NB4 (cell line): ENCODE results near the gene SLC4A1.

ENCODE experiments used
- DNase-seq: peaks from one replicate; pipeline ENCODE4 v3.0.0; 2010; ENCODE audit warnings: low read depth
- H3K4me3 ChIP-seq: one replicate; pipeline ENCODE4 v1.5.1; 2011; ENCODE audit warnings: mild to moderate bottlenecking, low read depth, low read length, moderate library complexity
- MYC ChIP-seq: IDR thresholded peaks from 2 replicates; pipeline ENCODE4 v1.6.1; 2011; ENCODE audit warnings: low read depth, low read length
- POLR2A ChIP-seq: IDR thresholded peaks from 2 replicates; pipeline ENCODE4 v1.6.1; 2011; ENCODE audit warnings: mild to moderate bottlenecking; ENCODE audit not compliant: insufficient read length; ENCODE audit errors: extremely low read depth
- TF ChIP-seq, protein P1 (sequence below): IDR thresholded peaks from one replicate; pipeline ENCODE4 v1.5.1; 2012; ENCODE audit warnings: low read depth, low read length
- TF ChIP-seq, protein P2 (sequence below): IDR thresholded peaks from 2 replicates; pipeline ENCODE4 v1.6.1; 2011; ENCODE audit warnings: low read depth, low read length

Gene SLC4A1

DNA sequence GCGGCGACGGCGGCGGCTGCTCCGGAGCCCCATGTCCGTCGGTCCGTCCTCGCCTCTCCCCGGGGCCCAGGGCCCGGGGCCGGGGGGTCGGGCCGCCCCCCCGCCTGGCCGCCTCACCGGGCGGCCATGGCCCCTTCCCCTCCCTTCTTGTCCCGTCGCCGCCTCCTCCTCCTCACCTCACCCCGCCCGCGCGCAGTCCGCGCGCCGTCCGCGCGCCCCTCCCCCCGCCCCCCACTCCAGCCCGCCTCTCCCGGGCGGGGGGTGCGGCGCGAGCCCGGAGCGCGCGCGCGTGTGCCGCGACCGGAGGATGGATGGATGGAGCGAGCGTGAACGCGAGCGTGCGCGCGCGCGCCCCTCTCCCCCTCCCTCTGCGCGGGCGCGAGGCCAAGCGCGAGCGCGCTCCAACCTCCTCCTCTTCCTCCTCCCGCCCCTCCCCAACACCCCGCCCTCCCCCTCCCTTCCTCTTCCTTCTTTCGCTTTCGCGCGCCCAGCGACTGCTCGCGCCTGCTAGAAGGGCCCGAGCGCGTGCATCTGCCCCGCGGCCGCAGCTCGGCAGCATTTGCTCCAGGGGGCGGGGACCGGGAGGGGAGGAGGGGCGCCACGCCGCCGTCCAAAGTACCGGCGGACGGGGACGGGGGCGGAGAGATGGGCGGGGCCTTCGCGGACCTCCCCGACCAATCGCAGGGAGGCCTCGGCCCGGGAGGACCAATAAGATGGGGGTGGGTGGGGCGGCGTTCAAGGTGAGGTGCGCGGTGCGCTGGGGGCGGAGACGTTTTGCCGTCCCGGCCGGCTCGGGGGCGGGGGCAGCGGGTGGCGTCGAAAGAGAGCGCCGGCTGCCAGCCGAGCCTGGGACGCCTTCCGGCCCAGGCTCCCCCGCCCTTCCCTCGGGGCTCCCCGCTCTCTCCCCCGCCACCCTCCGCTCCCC is 68.1 kb downstream of the SLC4A1 start, which contains the start of gene ATXN7L3:
ATXN7L3 (minus strand) TSS at position 332 of the 925 bp plus-strand sequence. CDS start 1,814 bp downstream, outside the sequence.
- TF ChIP-seq, protein P1, sequence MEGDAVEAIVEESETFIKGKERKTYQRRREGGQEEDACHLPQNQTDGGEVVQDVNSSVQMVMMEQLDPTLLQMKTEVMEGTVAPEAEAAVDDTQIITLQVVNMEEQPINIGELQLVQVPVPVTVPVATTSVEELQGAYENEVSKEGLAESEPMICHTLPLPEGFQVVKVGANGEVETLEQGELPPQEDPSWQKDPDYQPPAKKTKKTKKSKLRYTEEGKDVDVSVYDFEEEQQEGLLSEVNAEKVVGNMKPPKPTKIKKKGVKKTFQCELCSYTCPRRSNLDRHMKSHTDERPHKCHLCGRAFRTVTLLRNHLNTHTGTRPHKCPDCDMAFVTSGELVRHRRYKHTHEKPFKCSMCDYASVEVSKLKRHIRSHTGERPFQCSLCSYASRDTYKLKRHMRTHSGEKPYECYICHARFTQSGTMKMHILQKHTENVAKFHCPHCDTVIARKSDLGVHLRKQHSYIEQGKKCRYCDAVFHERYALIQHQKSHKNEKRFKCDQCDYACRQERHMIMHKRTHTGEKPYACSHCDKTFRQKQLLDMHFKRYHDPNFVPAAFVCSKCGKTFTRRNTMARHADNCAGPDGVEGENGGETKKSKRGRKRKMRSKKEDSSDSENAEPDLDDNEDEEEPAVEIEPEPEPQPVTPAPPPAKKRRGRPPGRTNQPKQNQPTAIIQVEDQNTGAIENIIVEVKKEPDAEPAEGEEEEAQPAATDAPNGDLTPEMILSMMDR: no peak
- TF ChIP-seq, protein P2, sequence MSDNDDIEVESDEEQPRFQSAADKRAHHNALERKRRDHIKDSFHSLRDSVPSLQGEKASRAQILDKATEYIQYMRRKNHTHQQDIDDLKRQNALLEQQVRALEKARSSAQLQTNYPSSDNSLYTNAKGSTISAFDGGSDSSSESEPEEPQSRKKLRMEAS: peak; percentile 57
- TF ChIP-seq POLR2A: no peak
- peak; percentile 65 for TF ChIP-seq MYC
- peak within 1 kb of the TSS; percentile 78 for H3K4me3 ChIP-seq
- DNase-seq: peak; percentile 99

DNA sequence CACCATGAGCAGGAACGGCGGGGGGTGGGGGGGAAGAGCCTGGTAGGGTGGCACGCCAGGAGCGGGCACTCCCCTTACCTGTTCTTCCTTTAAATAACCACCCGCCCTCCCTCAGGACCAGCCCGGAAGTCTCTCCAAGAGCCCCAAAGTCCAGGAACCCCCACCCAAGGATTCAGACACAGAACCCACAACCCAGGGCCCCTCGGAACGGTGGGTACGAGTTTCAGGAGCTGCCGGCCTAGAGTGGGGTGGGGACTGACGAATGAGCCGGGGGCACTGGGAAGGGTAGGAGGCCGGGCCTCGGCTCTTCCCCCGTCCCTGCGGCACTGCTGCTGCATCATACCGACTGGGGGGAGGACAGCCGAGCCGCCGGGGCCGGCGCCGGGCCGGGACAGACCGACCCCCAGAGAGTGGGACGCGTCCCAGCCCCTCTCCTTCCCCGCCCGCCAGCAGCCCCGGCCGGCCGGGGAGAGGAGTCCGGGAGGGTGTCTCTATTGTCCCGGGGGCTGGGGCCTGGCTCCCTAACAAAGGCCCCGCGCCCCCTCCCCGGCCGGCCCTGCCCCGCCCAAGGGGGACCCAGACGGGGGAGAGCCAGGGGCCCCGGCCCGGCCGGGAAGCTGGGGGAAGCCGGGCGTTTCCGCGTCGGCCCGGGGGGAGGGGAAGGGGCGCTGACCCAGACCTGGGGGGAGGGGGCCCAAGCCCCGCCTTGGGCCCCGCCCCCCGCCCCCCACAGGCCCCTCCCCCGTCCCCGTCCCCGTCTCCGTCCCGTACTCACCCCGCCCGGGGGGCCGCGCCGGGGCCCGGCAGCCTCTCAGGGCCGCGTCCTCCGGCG is 69.0 kb downstream of the SLC4A1 start:
- DNase-seq: peak; percentile 75
- TF ChIP-seq, protein P2: no peak
- TF ChIP-seq POLR2A: no peak
- TF ChIP-seq, protein P1: no peak
- TF ChIP-seq MYC: no peak
- peak overlapping the region; percentile 78 for H3K4me3 ChIP-seq
